Measurements from ENCODE around the gene MAFF. TPM values are rescaled to one million over a fixed set of nuclear protein-coding genes. Genes with fewer than 3 reads are reported as not detected.

The MAFF gene
- total RNA-seq, 1 donor from 2014 or later: 4.2 TPM

DNA sequence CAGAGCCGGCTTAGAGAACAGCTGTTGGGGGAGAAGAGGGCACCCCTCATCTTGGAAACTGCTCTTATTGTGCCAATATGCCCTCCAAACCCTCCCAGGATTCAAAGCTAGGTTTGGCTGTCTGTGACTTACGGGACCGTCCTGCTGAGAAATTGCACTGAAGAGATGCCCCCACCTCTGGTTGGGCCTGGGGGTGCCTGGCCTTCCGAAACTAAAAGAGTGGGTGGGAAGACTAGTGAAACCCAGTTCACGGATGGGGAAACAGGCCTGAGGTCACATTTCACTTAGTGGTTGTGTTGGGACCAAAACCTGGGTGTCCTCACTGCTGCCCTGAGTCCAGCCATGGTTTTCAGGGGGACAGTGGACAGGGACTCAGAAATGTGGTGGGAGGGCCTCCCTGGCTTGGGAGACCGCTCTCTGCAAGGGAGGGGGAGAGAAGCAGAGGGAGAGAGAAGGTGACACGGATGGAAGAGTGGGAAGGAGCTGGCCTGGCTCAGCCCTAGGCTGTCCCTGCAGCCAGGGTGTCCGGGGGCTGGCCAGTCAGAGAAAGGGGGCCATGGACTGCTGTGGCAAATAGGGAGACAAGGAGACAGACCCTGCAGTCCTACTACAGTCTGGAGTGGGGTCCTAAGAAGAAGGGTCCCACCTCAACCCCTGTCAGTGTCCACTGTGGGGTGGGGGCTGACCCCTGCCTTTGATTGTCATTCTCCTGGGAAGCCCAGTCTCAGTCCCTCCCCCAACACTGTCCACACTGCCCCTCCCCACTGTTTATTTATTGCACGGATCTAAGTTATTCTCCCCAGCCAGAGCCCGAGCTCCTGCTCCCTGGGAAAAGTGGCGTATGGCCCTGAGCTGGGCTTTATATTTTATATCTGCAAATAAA lies 13.6 kb downstream of the MAFF start:
- no peak for DNase-seq
- intact Hi-C loops (cut with DNase I): no loop called here
- no peak for ATAC-seq (ENCODE audit: poor library complexity)

DNA sequence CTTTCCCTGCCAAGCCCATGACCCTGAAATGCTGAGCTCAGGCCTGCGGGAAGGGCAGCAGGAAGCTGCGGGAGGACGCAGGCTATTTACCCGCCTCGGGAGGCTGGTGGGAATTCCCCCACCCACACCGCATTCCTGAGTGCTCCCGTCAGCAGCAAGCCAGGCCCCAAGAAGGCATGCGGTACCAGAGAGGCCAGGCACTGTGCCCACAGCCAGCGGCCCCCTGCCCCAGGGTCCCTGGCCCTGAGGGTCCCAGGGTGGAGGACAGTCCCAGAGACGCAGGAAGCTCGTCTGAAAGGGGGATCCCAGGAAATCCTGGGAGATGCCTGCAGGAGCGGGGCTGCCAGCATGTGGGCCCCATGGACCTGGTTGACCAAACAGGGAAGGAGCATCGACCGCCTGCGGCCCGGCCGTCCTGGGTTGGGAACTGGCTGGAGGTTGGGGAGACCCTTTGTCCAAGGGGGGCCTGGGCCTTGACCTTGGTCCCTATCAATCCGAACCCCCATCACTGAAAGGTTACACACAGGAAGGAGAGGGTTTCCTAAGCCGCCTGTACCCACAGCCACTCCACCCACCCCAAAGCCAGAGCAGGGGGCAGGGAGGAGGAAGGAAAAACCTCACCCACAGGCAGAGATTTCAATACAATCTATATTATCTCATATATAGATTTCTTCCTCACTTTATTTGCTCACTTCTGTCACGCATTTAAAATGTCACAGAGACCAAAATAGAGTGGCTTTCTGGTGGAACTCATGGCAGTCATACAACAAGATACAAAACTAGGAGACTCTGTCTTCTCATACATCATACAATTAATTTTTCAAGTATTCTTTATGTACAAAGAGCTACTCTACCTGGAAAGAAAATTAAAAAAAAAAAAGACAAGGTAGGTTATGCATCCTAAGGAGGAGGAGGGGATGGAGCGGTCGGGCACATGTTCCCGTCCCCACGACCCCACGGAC lies 17.1 kb downstream of the MAFF start:
- DNase-seq (peak; percentile 81), ATAC-seq (ENCODE audit: poor library complexity) (peak; percentile 80)
- intact Hi-C loops (cut with DNase I): no loop called here

DNA sequence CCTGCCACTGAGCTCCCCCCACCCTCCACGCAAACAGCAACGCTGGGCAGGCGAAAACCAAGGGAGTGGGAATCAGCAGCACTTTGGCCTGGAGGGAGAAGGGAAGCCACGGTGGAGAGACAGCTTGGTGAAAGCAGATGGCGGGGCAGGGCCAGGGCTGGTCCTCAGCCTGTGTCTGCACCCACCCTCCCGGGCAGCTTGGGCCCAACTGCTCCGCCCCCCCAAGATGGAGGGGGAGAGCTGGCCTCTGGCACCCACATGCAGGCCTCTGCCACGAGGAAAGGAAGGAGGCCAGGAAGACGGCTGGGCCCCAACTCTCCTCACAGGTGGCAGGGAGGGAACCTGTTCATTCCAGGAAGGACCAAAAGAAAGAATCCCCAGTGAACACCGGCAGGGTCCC lies 17.8 kb downstream of the MAFF start:
- DNase-seq (no peak), ATAC-seq (ENCODE audit: poor library complexity) (no peak)
- intact Hi-C loops (cut with DNase I): no loop called here

DNA sequence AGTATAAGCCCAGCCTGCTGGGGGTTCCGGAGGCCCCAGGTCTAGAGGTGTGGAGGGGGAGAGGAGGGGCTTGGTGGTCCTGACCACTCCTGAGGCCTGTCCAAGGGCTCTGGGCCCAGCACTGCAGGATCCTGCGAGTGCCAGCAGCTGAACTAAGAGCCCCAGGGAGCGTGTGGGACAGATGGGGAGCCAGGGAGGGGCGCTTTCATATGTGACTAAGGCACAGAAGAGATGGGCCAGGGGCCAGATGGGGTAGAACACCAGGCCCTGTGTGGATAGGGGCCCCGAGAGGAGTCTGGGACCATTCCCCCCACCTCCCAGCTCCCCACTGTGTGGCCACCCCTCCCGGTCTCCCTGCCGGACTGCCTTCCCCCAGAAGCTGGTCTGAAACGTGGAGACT lies 18.4 kb downstream of the MAFF start:
- intact Hi-C loops (cut with DNase I): no loop called here
- no peak for DNase-seq
- ATAC-seq (ENCODE audit: poor library complexity): no peak

DNA sequence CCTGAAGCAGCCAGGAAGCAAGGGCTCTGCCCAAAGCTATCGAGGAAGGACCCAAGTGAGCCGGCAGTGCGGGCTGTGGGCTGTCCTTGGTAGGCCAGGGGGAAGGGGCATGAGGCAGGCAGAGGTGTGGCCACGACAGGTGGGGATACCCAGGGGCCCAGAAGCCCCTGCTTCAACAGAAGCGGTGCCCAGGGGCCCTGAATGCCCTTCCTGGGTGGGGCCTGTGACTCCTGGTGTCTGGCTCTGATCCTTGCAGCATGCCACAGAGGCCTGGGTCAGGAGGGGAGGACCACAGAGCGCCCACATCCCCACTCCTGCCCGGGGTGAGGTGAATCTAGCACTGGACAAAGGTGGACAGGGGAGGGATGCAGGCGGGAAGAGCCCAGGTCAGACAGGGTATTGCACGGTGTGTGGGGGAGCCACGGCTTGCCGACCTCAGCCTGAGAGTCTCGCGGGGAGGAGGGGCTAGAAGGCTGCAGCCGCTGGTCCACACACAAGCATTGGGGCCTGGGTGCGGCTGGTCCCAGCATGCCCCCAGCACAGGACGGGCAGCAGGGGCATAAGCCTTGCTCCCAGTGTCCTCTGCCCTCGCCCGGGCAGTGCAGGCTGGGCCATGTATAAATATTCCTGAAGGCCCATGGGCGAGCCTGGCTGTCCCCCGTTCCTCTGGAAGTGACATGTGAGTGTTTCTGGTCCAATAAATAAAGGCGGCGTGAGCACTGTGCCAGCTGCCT lies 19.0 kb downstream of the MAFF start:
- ATAC-seq (ENCODE audit: poor library complexity): no peak
- intact Hi-C loops (cut with DNase I): no loop called here
- no peak for DNase-seq

DNA sequence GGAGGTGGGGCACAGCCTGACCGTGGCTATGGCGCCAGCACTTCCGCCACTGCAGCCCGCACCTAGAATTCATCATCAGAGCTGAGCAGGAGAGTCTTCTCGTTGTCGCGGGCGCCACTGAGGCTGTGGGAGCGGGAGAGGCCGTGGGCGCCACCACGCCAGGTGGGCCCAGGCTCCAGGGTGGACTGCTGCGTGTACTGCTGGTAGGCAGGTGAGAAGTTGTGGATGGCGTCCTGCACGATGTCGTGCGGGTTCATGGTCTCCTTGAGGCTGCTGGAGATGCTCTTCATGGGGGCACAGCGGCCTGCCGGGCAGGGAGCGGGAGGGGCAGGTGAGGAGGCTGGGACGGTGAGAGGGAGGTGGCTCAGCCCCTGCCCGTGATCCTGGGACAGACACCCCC lies 19.6 kb downstream of the MAFF start:
- no peak for ATAC-seq (ENCODE audit: poor library complexity)
- intact Hi-C loops (cut with DNase I): no loop called here

DNA sequence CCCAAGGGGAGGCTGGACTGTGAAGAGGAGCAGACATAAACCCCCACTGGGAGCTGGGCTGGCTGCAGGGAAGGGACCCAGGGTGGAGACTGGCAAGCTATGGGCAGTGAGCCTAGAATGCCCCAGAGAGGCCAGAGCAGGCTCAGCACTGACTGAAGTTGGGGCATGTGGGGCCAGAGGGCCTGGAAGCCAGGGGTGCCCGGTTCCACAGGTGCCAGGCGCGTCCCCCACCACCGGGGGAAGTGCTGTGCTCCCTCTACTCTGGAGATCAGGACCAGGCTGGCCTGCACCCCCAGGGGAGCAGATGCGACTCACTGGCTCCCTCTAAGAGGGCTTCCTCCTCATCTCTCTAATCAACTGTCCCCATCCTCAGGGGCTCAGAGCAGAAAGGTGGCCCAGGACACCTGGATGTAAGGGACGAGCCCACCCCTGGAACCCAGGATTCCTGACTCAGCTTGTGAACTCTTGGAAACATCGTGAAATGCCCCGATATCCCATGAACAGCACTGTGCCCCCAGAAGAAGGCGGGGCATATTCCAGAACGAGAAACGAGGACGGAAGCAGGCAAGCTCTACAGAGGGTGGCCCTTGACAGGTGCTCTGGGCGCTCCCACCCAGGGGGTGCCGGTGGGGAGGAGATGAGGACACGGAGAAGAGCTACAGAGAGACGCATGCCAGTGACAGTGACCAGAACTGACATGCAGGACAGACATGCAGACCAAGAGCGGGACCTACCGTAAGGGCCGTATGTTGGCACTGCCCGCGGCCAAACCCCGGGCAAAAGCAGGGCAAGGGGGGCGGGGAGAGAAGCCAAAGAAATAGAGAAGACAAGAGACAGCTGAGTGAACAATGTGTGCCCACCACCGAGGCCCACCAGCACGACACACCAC lies 20.4 kb downstream of the MAFF start:
- DNase-seq (no peak), ATAC-seq (ENCODE audit: poor library complexity) (no peak)
- intact Hi-C loops (cut with DNase I): no loop called here

More for the DNA sequence above, 19.6 kb downstream of the MAFF start:
- DNase-seq: no peak

DNA sequence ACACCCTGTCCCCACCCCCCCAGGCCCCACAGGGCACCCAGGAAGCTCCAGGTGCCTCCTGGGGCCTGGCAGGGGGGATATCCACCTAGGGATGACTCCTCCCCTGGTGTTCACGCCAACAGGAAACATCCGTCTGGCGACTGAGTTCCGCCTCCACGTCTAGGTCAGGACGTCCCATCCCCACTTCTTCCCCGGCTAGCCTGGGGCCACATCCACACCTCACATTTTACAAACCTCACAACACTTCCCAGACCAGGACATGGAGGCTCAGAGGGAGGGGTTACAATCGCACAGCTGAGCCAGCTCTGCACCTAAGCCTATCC lies 21.0 kb downstream of the MAFF start:
- DNase-seq: no peak
- no peak for ATAC-seq (ENCODE audit: poor library complexity)
- intact Hi-C loops (cut with DNase I): no loop called here

DNA sequence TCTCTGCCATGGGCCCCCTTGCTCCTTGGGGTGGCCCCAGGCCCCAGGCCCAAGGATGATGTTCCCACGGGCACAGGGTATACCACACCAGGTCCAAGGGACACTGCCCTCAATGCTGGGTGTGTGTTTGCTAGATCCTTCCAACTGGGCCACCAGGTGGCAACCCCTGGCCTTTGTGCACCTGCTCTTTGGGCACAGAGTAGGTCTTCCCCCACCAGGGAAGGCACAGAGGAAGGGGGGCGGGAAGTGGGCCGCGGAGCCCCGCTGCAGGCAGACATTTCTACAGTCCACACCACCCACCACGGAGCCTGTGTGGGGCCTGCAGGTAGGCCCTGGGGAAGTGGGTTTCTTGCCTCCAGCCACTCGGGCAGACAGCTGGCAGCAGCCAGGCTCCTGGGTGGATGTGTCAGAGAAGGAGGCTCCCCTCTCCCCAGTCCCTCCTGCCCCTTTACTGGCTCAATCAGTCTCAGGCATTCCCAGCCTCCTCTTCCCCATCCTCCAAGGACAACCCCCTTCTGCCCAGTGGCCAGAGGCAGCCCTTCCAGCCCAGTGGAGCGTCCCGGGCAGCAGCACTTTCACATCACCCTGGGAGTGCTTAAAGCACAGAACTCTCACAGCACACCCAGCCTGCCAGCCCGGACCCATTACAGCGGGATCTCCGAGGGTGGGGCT lies 21.6 kb downstream of the MAFF start:
- ATAC-seq (ENCODE audit: poor library complexity) (no peak), DNase-seq (no peak)
- intact Hi-C loops (cut with DNase I): no loop called here

DNA sequence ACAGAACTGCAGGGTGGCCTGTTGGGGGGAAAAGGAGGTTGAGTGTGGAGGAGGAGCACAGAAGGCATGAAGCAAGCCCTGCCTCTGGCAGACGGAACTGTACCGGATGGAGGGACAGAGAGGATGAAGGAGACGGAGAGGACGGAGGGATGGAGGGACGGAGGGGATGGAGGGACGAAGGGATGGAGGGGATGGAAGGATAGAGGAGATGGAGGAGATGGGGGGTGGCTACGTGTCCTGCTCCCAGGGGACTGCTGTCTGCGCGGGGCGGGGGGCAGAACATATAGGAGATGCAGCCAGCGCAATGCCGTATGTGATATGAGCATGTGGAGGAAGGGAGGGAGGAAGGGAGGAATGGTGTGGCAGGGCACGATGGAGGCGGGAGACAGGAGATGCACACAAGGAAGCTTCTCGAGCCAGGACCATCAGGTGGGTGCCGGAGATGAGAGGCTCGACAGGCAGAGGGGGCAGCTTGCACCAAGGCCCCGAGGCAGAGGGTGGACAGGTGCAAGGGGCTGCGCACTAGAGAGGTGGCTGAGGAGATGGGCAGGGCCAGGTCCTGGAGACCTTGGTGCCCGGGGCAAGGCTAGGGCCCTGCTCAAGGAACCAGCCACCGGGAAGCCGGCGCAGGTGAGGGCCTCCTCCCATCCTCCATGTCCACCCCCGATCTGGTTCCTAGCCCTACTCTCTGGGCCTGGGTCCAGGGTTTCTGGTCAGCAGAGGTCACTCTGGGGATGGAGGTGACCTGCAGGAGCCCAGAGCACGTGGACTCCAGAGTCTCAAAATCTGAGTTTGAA lies 25.3 kb downstream of the MAFF start:
- intact Hi-C loops (cut with DNase I): loop anchor here (5.0 kb wide), 1 partner anchor 110 kb away; no protein-coding TSS in a partner anchor
- DNase-seq (no peak), ATAC-seq (ENCODE audit: poor library complexity) (no peak)

DNA sequence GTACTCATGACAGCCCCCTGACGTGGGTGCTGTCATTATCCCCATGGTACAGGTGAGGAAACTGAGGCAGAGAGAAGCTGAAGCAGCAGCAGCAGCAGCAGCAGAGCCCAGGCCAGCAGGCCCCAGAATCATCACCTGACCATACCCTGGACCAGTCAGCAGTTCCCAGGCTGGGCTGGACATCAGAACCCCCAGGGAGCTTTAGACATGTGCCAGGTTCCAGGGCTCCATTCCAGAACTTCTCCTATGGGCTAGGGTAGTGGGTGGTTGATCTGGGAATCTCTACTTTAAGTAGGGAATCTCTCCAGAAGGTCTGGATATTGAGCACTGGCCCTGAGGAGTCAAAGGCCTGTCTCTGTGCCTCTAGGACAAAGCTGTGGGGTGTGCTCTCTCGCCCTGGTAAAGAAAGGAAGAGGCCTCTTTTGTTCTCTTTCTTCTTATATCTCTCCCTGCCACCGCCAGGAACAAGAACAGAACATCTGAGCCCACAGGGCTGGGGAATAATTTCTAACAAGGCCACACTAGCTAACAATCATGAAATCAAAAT lies 26.6 kb downstream of the MAFF start:
- intact Hi-C loops (cut with DNase I): loop anchor here (2.0 to 5.0 kb wide), 2 partner anchors 22 to 111 kb away; no protein-coding TSS in a partner anchor
- ATAC-seq (ENCODE audit: poor library complexity) (no peak), DNase-seq (no peak)

DNA sequence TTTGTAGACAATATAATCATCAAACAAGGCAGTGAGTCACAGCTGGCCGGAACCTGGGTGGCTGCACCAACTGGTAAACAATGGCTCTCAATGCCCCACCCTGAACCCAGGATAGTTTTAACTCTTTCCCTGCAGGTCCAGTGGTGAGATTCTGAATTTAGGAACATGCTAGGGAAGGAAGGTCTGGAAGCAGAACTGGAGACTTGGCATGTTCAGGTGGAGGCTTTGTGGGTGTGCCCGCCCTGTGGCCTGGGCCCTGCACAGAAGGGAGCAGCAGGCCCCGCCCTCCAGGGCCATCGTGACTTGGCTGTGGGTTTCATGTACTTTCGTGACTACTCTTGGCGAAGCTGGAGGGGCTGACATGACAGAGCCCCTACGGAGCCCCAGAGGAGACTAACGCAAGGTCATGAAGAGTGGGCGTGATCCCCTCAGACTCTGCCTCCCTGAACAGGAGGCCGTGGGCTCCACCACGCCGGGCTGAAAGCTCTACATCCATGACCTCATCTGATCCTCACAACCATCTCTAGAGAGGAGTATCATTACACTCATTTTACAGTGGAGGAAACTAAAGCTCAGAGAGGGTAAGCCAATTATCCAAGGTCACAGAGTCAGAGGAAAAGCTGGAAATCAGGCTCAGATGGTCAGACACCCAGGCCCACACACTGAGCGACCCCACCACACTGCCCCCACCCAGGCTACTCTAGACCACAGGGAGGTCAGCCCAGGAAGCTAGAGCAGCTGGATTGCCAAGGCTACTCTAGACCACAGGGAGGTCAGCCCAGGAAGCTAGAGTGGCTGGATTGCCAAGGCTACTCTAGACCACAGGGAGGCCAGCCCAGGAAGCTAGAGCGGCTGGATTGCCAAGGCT lies 27.3 kb downstream of the MAFF start:
- ATAC-seq (ENCODE audit: poor library complexity) (peak; percentile 36), DNase-seq (peak; percentile 71)
- intact Hi-C loops (cut with DNase I): loop anchor here (2.0 to 5.0 kb wide), 2 partner anchors 22 to 112 kb away; no protein-coding TSS in a partner anchor

DNA sequence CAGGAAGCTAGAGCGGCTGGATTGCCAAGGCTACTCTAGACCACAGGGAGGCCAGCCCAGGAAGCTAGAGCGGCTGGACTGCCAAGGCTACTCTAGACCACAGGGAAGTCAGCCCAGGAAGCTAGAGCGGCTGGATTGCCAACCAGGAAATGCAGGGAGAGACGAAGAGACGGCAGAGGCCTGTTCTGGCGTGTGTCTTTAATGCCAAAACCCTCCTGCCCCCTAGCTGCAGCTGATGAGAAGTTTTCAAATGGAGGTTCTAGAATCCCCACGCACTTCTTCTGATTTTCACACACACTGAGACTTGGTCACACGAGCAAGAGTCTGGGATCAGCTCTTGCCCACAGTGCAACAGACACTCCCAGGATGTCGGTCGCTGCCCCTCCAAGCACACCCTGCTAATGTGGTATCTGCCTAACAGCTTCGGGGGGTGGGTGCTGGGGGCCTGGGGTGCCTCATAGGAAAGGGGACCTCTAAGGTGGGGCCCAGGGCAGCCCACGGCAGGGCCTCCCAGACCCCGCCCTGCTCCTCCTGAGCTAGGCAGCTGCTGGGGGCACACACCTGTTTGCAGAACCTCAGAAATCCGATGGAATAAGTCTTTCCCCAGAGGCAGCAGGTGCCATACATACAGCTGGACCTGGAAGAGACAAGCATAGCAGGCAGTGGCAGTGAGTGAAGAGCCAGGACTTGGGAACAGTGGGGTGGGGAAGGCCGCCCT lies 28.5 kb downstream of the MAFF start:
- ATAC-seq (ENCODE audit: poor library complexity) (peak; percentile 51), DNase-seq (peak; percentile 78)
- intact Hi-C loops (cut with DNase I): no loop called here

DNA sequence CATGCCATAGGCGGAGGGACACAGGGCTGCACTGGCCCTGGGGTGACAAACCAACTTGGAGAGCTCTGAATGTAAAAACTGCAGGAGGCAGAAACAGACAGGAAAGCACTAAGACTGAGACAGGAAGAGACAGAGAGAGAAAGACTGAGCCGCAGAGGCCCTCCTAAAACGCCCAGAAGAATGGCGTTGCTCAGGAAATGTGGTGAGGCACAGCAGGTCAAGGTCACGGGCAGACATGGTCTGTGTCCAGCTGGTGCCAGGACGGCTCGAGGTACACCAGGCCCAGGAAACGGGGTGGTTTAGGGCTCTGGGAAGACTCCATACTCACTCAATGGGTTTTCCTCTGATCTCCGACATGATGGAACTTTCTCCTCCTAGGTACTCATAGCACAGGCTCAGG lies 29.1 kb downstream of the MAFF start:
- no peak for DNase-seq
- intact Hi-C loops (cut with DNase I): no loop called here
- no peak for ATAC-seq (ENCODE audit: poor library complexity)

DNA sequence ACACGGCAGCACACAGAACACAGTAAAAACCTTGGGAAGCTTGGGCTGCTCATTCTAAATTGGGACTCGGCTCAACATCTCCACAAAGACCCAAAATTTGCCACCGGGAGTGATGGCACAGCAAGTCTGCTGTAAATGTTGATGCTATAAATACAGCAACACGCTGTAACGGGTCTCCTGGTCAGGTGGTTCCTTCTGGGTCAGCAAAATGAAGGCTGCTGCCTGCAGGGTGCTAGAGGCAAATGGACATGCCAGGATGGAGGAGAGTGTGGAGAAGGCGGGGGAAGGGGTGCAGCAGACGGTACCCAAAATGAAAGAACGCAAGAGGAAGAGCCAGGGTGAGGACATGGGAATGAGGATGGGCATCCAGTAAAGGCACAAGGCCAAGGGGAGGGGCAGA lies 30.4 kb downstream of the MAFF start:
- no peak for ATAC-seq (ENCODE audit: poor library complexity)
- DNase-seq: no peak
- intact Hi-C loops (cut with DNase I): no loop called here
